B cell (primary cell): ENCODE measurements around the gene ANKRD42. TPM values are rescaled to one million over a fixed set of nuclear protein-coding genes. Genes with fewer than 3 reads are reported as not detected.

Experiments
- ATAC-seq: fragments of 200-7000 bp; cut with Tn5 transposase; one replicate; pipeline ENCODE4 v1.10.0; 2021; ENCODE audit warnings: low read depth, mild to moderate bottlenecking, moderate number of reproducible peaks, moderate library complexity
- CTCF ChIA-PET: fragments of 350-600 bp; sonication (Branson Sonifier 250); formaldehyde crosslinking; loops from one replicate; lab custom pipeline; 2021; ENCODE audit warnings: antibody characterized with exemption, inconsistent platforms; lab: Charles Lee
- POLR2A ChIA-PET: fragments of 350-600 bp; sonication (Branson Sonifier 250); formaldehyde crosslinking; loops from one replicate; lab custom pipeline; 2021; ENCODE audit warnings: antibody characterized with exemption; lab: Charles Lee
- DNase-seq: peaks from one replicate; pipeline ENCODE4 v3.0.0; 2013
- H2AFZ ChIP-seq: 2 replicates; pipeline ENCODE4 v1.6.1; 2012; ENCODE audit warnings: mild to moderate bottlenecking, low read depth, low read length; ENCODE audit not compliant: insufficient read depth, poor library complexity, severe bottlenecking
- H3K27ac ChIP-seq, 2 donors: 1 replicate in 1 of 2; 2 replicates in 1 of 2; pipeline ENCODE4 v1.5.1; 2012 to 2013; ENCODE audit warnings: low read length in 2 of 2, mild to moderate bottlenecking in 2 of 2, moderate library complexity in 1 of 2
- H3K27me3 ChIP-seq, 4 experiments: fragments of 200-600 bp in 1 of 4; sonication (generic) in 1 of 4; replicated peaks in 1 of 4; 1 replicate in 2 of 4; 2 replicates in 2 of 4; pipeline versions ENCODE4 v1.6.1 to v1.7.0; 2013 to 2016; ENCODE audit warnings: low read length in 3 of 4, mild to moderate bottlenecking in 2 of 4, mixed read lengths in 1 of 4, moderate library complexity in 1 of 4; ENCODE audit not compliant: insufficient read depth in 4 of 4, control insufficient read depth in 3 of 4; ENCODE audit errors: control extremely low read depth in 1 of 4
- H3K36me3 ChIP-seq, 2 experiments: replicated peaks in 1 of 2; 1 replicate in 1 of 2; 2 replicates in 1 of 2; pipeline versions ENCODE4 v1.6.1 to v1.7.1; 2013; ENCODE audit warnings: low read length in 1 of 2; ENCODE audit not compliant: insufficient read depth in 2 of 2, control insufficient read depth in 1 of 2; ENCODE audit errors: control extremely low read depth in 1 of 2, extremely low read depth in 1 of 2
- H3K4me1 ChIP-seq, 2 donors: fragments of 200-600 bp in 1 of 2; sonication (generic) in 1 of 2; 1 replicate in 1 of 2; 2 replicates in 1 of 2; pipeline versions ENCODE4 v1.5.1 to v1.6.1; 2013 to 2017; ENCODE audit warnings: low read length in 2 of 2; ENCODE audit not compliant: control insufficient read depth in 2 of 2, insufficient read depth in 2 of 2
- H3K4me2 ChIP-seq: replicated peaks from 2 replicates; pipeline ENCODE3; 2012; ENCODE audit warnings: mild to moderate bottlenecking, low read depth, low read length; ENCODE audit not compliant: poor library complexity, severe bottlenecking
- H3K4me3 ChIP-seq, 5 experiments: fragments of 200-600 bp in 1 of 5; sonication (generic) in 1 of 5; 1 replicate in 3 of 5; 2 replicates in 2 of 5; pipeline versions ENCODE4 v1.5.1 to v1.7.0; 2011 to 2016; ENCODE audit warnings: low read length in 4 of 5, mild to moderate bottlenecking in 4 of 5, low read depth in 2 of 5, control low read depth in 1 of 5, moderate library complexity in 1 of 5; ENCODE audit not compliant: insufficient read depth in 1 of 5; ENCODE audit errors: control extremely low read depth in 1 of 5, extremely low read depth in 1 of 5
- H3K79me2 ChIP-seq: fragments of 200-600 bp; sonication (generic); one replicate; pipeline ENCODE4 v1.6.0; 2016; ENCODE audit warnings: low read length; ENCODE audit not compliant: control insufficient read depth, insufficient read depth
- H3K9ac ChIP-seq: fragments of 200-600 bp; sonication (generic); 2 replicates; pipeline ENCODE4 v1.6.1; 2017; ENCODE audit warnings: mild to moderate bottlenecking, low read length, moderate library complexity
- H3K9me3 ChIP-seq, 3 donors: one replicate each; pipeline versions ENCODE4 v1.6.1 to v1.7.1; 2013; ENCODE audit warnings: low read length in 2 of 3; ENCODE audit not compliant: control insufficient read depth in 2 of 3, insufficient read depth in 1 of 3; ENCODE audit errors: control extremely low read depth in 1 of 3
- H4K20me1 ChIP-seq: 2 replicates; pipeline ENCODE4 v1.6.0; 2012; ENCODE audit warnings: mild to moderate bottlenecking, low read length; ENCODE audit not compliant: insufficient read depth, control insufficient read depth, poor library complexity, severe bottlenecking
- H3K27ac Mint-ChIP-seq: one replicate; pipeline ENCODE4 v1.8.0; 2021; ENCODE audit warnings: mixed read lengths
- H3K27me3 Mint-ChIP-seq: one replicate; pipeline ENCODE4 v1.8.0; 2021; ENCODE audit warnings: mixed read lengths
- H3K4me1 Mint-ChIP-seq: one replicate; pipeline ENCODE4 v1.8.0; 2021; ENCODE audit warnings: mixed read lengths
- H3K4me3 Mint-ChIP-seq: one replicate; pipeline ENCODE4 v1.8.0; 2021; ENCODE audit warnings: mixed read lengths
- H3K9me3 Mint-ChIP-seq: one replicate; pipeline ENCODE4 v1.8.0; 2022; ENCODE audit warnings: mixed read lengths; ENCODE audit not compliant: insufficient read depth
- EZH2 ChIP-seq: IDR thresholded peaks from 2 replicates; pipeline ENCODE4 v1.6.1; 2012; ENCODE audit warnings: borderline replicate concordance, low read depth, mild to moderate bottlenecking, moderate library complexity, low read length; ENCODE audit not compliant: insufficient read depth, poor library complexity, severe bottlenecking
- WGBS: methylation state at CpG from one replicate; pipeline ENCODE4 v1.1.5; 2013; ENCODE audit warnings: missing lambda C conversion rate; ENCODE audit not compliant: insufficient coverage; 5-methylcytosine and 5-hydroxymethylcytosine counted together
- intact Hi-C: fragments of 100-400 bp; cut with micrococcal nuclease; formaldehyde crosslinking; loops from one replicate; pipeline ENCODE4 v1.10.0; 2022
- polyA plus RNA-seq: library from polyadenylated mRNA; depleted of rRNA; stranded (reverse); fragments of >200 nt; gene quantifications from 2 replicates; pipeline ENCODE4 v1.2.3, GENCODE V29; 2012
- total RNA-seq, 2 donors: library from RNA; stranded (reverse); fragments of 120-200 nt in 1 of 2; gene quantifications; 1 replicate in 1 of 2; 2 replicates in 1 of 2; pipeline versions ENCODE4 v1.2.3 to v1.2.4, GENCODE V29; 2013 to 2022
- TF ChIP-seq, protein P1 (sequence below): fragments of 200-600 bp; IDR thresholded peaks from one replicate; pipeline ENCODE4 v1.8.0; 2022; ENCODE audit warnings: antibody characterized with exemption, mild to moderate bottlenecking

ANKRD42 gene
- total and polyA plus RNA-seq, 2 donors (not counting 1 experiment from before 2014, with no cell fraction given), result 4.1 to 13.3 TPM

- Histone ChIP-seq H3K27ac (no peak overlapping the region), H3K36me3 (peaks cover 0 to 3% of the 10 kb centered on the region in 2 experiments), H3K4me1 (no peaks in the 10 kb centered on the region), H3K4me3 (no peak overlapping the region), H4K20me1 (no peaks in the 10 kb centered on the region), H3K4me2 (no peak overlapping the region), H2AFZ (no peak overlapping the region), H3K9ac (no peak overlapping the region), H3K27me3 (no peaks in the 10 kb centered on the region), H3K79me2 (no peaks in the 10 kb centered on the region), H3K9me3 (no peaks in the 10 kb centered on the region)
- Mint-ChIP-seq H3K27ac (no peak overlapping the region), H3K4me3 (no peak overlapping the region), H3K4me1 (no peaks in the 10 kb centered on the region), H3K9me3 (no peaks in the 10 kb centered on the region), H3K27me3 (no peaks in the 10 kb centered on the region)
- DNase-seq, result no peak
- intact Hi-C loops, result no loop called here
- no peak for TF ChIP-seq EZH2
- TF ChIP-seq, protein P1, sequence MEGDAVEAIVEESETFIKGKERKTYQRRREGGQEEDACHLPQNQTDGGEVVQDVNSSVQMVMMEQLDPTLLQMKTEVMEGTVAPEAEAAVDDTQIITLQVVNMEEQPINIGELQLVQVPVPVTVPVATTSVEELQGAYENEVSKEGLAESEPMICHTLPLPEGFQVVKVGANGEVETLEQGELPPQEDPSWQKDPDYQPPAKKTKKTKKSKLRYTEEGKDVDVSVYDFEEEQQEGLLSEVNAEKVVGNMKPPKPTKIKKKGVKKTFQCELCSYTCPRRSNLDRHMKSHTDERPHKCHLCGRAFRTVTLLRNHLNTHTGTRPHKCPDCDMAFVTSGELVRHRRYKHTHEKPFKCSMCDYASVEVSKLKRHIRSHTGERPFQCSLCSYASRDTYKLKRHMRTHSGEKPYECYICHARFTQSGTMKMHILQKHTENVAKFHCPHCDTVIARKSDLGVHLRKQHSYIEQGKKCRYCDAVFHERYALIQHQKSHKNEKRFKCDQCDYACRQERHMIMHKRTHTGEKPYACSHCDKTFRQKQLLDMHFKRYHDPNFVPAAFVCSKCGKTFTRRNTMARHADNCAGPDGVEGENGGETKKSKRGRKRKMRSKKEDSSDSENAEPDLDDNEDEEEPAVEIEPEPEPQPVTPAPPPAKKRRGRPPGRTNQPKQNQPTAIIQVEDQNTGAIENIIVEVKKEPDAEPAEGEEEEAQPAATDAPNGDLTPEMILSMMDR, result no peak
- ChIA-PET POLR2A (no interaction called here), CTCF (interaction anchor here (0.6 to 1.1 kb wide), 4 partner anchors 9 to 327 kb away, joined by 3 read pairs; no protein-coding TSS in a partner anchor)
- no peak for ATAC-seq
- WGBS, result 78% methylated on average over 2 of the region's 3 CpGs
These were observed 44.6 kb downstream of the ANKRD42 start for GRCh38 chr11:83238111-83238510.

DNA sequence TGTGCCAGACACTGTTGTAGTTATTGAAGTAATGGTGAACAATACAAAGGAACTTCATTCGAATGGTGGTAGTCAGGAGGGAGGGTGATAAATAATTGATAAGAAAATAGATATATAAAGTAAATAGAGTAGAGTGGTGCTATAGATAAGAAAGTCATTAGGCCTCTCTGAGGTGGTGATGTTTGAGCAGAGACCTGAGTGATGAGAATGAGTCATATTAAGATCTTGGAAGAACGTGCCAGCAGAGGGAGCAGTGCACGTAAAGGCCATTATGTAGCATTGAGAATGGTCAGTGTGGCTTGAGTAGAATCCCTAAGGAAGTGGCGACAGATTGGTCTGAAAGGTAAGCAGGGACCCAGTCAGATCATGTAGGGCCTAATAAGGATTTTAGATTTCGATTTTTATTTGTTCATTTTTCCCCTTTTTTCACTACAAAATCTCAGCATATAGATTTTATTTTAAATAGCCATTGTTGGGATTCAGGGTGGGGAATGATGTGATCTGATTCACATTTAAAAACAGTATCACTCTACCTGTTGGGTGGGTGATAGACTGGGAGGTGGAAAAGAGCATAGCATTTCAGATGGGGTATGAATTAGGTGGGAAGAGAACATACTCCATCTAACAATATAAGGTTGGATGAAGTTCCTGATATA is 47.9 kb downstream of the ANKRD42 start:
- ATAC-seq, result no peak
- CTCF ChIA-PET, result interaction anchor here (0.8 to 1.0 kb wide), 2 partner anchors 9 to 11 kb away, joined by 3 read pairs; no protein-coding TSS in a partner anchor
- intact Hi-C loops, result no loop called here

More for the DNA sequence above, 47.9 kb downstream of the ANKRD42 start:
- Histone ChIP-seq H3K36me3 (peaks cover 0 to 3% of the 10 kb centered on the region in 2 experiments), H2AFZ (no peak overlapping the region), H3K4me1 (no peaks in the 10 kb centered on the region), H3K4me3 (no peak overlapping the region), H3K27ac (no peak overlapping the region), H4K20me1 (no peaks in the 10 kb centered on the region), H3K9me3 (no peaks in the 10 kb centered on the region), H3K27me3 (no peaks in the 10 kb centered on the region), H3K79me2 (no peaks in the 10 kb centered on the region), H3K4me2 (no peak overlapping the region), H3K9ac (no peak overlapping the region)
- 42% methylated on average over 2 of the region's 5 CpGs for WGBS
- POLR2A ChIA-PET, result no interaction called here
- Mint-ChIP-seq H3K9me3 (no peaks in the 10 kb centered on the region), H3K4me3 (no peak overlapping the region), H3K4me1 (no peaks in the 10 kb centered on the region), H3K27me3 (no peaks in the 10 kb centered on the region), H3K27ac (no peak overlapping the region)
- TF ChIP-seq, protein P1, result peak; percentile 44
- TF ChIP-seq EZH2, result no peak
- DNase-seq, result peak; percentile 20
